Testis (tissue), 2 donors: ENCODE results near the gene EMP1.

Experiments used
- CTCF ChIP-seq, 3 experiments: fragments of 450-650 bp in 2 of 3; fragments of 200-600 bp in 1 of 3; sonication (generic) in 1 of 3; IDR thresholded peaks; one replicate each; pipeline ENCODE4 v1.5.1; 2016 to 2019; ENCODE audit warnings: antibody characterized with exemption in 3 of 3, mild to moderate bottlenecking in 2 of 3, moderate library complexity in 1 of 3
- POLR2A ChIP-seq: fragments of 450-650 bp; IDR thresholded peaks from one replicate; pipeline ENCODE4 v1.6.1; 2017; ENCODE audit warnings: antibody characterized with exemption, mild to moderate bottlenecking, moderate library complexity

- no peak for TF ChIP-seq CTCF (IDR thresholded peaks at IDR 0.05)
- TF ChIP-seq POLR2A: no peak
Measured at GRCh38 chr12:13206560-13206897, 10.0 kb downstream of the EMP1 start.
